NCI-H146 (cell line): ENCODE measurements around the gene FGGY.

ENCODE experiments used
- DNase-seq: peaks from one replicate; lab custom pipeline; 2025; lab: John Stamatoyannopoulos, UW

FGGY gene

DNA sequence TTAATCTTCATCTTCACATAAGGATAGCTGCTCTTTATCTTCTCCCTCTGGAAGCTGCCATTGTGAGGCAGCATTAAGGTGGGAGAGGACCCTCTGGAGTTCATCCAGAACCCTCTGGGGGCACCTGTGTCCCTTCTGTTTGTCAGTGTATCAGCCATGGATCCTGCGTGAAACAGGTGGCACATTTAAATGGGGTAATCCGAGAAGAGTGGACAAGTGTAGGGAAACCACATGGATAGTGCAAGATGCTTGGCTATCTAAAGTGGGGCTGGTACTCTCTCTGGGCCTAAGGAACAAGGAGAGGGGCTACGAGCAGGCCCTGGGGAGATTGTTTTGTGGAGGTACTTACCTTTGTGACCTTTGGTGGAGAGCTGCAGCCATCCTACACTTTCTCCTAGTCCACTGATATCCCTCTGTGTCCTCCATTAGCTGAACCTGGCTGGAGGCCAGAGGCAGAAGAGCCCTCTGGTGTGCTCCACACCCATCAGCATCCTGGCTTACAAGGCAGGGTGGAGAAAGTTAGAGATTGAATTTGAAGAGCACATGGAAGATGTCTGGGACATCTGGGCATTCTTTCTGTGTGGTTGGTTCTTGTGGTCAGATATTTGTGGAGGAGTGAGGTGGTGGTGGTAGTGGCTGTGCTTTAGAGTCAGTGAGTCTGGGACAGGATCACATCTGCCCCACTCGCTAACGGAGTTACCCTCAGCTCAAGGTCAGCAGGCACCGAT is 117.7 kb downstream of the FGGY start:
- no peak for DNase-seq

DNA sequence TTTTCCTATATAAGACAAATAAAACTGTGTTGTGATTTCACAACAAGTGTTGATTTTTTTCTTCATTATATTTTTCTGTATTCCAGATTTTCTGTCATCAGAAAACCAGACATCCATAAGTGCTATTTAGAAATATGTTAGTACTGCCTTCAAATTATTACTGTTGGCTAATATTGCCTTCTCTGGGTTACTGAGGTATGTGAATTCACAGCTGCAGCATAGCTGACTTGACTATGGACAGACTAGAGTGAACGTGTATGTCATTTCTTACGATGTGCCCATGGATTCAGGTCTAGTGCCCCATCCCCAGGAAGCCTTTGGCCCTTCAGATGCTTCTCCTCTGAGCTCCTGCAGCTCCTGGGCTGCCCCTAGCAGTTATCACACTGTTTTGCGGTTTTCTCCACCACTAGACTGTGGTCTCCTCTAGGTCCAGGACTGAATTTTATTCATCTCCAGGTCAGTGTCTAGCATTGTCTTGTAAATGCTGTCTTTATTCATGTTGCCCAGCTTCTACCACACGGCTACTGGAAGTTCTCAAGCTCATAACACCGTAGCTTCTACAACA is 118.5 kb downstream of the FGGY start:
- DNase-seq: no peak

GRCh38 chr1:59415881-59416280 is 119.0 kb downstream of the FGGY start:
- DNase-seq: no peak

- DNase-seq: no peak
Observed at GRCh38 chr1:59417406-59417805, 120.5 kb downstream of the FGGY start.

DNA sequence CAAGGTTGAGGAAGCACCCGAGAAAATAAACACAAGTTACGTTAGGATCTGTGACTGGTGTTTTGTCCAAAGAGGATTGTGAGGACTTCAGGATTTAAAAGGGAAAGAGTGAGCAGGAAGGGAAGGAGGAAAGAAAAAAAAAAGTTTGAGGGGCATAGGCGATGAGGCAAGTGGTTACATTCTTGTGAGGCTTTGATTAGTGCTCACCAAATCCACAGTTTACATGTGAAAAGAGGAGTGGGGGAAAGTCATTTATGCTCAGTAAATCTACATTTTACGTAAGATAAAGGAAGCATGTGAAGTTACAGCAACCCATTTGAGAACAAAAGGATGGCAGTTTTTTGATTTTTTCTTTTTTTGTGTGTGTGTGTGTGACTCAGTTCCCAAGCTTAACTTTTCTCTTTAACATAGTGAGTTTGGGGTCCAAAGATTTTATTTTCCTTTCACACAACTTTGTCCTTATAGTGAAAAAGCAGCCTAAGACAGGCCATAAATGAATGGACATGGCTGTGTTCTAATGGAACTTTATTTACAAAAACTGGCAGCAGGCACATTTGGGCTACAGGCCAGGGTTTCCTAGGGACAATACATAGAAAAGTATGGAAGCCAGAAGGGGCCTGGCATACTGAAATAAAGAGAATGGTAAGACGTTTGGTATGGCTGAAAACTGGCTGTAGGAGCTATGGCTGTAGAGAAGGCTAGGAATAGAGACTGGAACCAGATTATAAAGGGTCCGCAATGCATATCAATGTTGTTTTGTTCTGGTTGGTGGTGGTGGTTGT is 121.7 kb downstream of the FGGY start:
- no peak for DNase-seq

DNA sequence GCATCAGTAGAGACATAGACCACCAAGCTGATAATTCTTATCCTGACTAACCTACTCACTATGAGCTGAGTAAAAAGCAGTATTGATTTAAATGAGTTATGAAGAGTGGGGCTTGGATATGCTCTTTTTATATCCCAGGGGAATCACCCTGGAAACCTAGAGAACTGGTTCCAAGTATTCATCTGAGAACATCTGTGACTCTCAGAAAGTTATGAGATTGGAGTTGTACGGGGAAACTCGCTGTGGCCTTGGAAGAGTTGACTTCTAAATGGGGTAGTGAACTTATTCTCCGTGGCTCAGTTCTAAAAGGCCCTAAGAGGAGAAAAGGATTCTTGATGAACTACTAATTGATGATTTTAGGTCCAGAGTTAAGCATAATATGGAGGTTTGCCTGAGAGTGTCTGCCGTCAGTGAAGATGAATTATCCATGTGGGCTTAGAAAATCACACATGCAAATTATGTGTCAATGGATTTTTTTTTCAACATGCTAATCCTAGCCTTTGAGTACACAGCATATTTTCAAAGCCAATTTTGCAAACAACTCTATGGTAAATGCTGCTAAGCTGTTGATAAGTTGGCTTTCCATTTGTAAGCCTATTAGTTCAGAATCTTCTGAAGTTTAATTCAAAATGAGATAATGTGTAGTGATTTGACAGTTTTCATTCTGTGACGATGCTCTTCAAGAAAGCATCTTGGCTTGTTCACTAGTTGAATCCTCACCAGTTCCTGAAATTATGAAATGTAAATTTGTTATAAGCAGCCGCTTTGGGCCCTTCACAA is 122.7 kb downstream of the FGGY start:
- DNase-seq: no peak

GRCh38 chr1:59421232-59421920 is 124.5 kb downstream of the FGGY start:
- no peak for DNase-seq

DNA sequence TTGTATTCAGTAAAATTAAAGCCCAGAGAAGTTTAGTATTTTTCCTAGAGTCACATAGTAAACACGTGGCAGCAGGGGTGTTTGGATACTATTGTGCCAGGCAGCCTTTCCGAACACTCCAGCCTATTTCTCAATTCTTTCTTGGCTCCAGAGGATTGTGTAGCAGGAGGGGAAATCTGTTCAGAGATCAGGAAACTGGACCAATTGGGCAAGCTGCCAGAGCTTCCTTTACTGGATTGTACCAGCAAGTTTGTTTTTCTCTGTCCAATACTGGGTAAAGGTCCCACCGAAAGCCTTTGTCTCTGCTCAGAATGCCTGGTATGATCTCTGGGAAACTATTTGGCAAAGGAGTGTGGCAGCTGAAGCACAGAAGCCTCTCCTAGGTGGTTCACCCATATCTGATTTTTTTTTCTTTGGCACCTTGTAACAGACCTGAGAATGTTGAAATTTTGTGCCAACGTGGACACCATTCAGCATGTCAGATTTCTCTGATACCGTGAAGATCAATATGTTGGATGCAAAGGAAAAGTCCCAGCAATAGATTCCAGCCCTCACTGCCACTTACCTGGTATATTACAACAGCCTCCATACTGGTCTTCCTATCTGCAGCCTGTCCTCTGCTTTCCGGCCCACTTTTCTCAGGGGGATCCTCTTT is 126.2 kb downstream of the FGGY start:
- DNase-seq: no peak

DNA sequence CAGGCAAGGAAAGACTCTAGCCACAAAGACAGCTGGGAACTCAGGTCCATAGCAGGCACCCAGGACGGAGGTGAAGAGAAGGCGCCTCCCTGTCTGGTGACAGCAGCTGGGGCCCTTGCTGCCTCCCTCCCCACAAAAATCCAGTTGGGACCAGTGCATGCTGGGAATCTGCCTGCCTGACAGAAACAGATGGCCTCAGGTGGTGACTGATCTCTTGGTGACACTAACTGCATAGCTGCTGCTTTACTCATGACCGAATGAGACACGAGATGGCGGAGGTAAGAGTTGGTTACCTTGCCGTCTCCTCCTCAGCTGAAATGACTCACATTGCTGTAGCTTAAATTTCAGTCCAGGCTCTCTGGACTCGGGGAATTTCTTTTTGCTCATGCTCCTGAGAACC is 130.3 kb downstream of the FGGY start:
- DNase-seq: no peak

DNA sequence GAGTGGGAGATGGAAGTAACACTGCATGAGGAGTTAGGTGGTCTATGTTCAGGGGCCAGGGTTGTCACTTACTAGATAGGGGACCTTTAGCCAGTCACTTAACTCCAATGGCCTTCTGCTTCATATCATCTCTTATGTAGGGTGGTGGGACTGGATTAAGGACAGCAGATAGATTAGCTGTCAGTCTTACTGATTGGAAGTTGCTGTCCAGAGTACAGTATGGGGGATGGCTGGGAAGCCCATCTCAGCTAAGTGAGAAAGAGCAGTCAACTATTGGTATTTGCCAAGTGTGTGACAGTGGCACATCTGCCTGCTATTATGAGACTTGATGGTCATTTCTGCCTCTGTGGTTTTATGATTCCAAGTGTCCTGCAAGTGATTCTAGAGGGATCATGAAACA is 130.9 kb downstream of the FGGY start:
- no peak for DNase-seq

GRCh38 chr1:59428828-59429227 is 131.9 kb downstream of the FGGY start:
- DNase-seq: no peak

GRCh38 chr1:59429656-59430055 is 132.8 kb downstream of the FGGY start:
- DNase-seq: no peak

GRCh38 chr1:59431566-59432294 is 134.8 kb downstream of the FGGY start:
- no peak for DNase-seq

DNA sequence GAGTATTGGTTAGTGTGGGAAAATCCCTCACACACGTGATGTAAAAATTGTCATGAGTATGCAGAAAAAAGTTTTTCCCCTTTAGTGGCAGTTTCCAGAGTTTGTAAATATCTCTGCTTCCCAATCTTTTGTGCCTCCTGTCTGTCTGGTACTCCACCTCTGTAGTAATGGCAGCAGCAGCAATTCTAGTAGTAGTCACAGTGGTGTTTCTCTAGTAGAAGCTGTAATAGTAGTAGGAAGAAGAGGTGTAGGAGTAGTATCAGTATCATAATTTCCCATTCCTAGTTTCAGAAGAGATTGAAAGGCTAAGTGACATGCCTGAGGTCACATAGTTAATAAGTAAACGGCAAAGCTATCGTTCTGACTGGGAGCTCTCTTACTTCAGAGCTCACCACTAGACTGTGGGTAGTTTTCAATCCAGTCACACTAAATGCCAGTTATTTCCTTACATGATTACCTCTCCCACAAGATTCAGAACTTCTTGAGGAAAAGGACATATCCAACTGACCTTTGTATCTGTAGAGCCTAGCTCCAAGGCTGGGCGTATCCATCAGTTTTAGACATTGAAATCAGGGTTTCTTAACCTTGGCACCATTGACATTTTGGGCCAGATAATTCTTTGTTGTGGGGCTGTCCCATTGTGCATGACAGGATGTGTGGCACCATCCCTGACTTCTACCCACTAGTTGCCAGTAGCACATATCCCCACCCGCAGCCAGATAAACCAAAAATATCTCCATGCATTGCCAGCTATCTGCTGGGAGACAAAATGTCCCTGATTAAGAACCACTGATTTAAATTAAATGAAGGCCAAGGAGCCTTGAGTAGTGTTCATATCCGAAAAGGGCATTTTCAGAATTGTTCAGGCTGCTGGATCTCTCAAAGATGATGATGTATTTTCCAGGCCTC is 135.9 kb downstream of the FGGY start:
- DNase-seq: no peak

DNA sequence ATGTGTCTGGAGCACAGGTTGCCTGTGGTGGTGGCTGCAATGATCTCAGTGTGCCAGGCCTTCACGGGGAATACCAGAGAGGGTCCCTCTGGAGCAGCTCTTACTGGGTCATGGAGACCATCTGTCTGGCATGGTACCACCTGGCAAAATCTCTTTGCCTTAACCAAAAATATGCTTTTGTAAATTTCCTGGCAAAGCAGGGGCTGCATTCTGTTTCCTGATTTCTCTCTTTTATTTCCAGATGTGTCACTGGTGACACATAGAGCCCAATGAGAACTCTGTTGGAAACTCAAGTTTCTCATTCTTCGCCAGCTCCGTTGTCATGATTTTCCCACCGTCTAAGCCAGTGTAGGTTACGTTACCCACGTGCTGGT is 136.5 kb downstream of the FGGY start:
- DNase-seq: no peak

DNA sequence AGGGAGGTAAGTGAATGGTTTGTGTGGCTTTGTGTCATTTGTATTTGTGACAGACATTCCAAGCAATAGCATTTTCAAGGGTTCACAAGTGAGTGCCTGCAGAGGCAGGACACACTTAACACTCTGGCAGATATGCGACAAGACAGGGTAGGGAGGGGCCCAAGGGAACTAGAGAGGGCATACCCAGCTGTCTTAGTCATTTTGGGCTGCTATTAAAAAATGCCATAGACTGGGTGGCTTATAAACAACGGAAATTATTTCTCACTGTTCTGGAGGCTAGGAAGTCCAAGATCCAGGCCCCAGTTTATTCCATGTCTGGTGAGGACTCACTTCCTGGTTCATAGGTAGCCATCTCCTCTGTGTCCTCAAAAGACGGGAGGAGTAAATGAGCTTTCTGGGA is 137.4 kb downstream of the FGGY start:
- no peak for DNase-seq

- DNase-seq: no peak
Observed at GRCh38 chr1:59436637-59437036, 139.7 kb downstream of the FGGY start.

DNA sequence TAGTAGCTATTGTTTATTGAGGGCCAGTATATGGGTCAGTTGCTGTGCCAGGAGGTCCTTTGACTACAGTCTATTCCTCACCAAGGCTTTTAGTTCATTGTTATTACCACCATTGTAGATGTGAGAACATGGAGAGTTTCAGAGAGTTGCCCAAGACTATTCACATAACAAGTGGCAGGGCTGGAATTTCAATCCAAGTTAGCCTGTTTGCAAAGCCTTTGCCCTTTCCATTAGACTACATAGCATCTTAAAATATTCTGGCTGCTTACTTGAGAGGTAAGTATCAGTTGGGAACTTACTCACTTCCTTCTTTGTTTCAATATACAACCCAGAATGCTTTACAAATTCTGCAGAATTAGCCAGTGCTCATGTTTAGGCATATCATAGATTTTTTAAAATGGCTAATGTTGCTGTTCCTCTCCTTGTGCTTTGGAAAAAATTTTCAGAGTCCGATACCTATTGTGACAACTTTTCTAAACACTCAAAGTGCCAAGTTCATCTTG is 141.2 kb downstream of the FGGY start:
- DNase-seq: no peak

GRCh38 chr1:59442492-59442891 is 145.6 kb downstream of the FGGY start:
- no peak for DNase-seq
